Head of caudate nucleus (tissue), 42 donors: ENCODE data around the gene VWA7.

Experiments
- DNase-seq, 42 donors: peaks; one replicate each; pipeline versions ENCODE4 v3.0.0 to v3.0.0-alpha.2; 2020 to 2021; ENCODE audit warnings: mixed read lengths in 7 of 42
- intact Hi-C: fragments of 100-400 bp; cut with DNase I; formaldehyde crosslinking; loops from one replicate; pipeline ENCODE4 v1.15.0; 2022

VWA7 gene

DNA sequence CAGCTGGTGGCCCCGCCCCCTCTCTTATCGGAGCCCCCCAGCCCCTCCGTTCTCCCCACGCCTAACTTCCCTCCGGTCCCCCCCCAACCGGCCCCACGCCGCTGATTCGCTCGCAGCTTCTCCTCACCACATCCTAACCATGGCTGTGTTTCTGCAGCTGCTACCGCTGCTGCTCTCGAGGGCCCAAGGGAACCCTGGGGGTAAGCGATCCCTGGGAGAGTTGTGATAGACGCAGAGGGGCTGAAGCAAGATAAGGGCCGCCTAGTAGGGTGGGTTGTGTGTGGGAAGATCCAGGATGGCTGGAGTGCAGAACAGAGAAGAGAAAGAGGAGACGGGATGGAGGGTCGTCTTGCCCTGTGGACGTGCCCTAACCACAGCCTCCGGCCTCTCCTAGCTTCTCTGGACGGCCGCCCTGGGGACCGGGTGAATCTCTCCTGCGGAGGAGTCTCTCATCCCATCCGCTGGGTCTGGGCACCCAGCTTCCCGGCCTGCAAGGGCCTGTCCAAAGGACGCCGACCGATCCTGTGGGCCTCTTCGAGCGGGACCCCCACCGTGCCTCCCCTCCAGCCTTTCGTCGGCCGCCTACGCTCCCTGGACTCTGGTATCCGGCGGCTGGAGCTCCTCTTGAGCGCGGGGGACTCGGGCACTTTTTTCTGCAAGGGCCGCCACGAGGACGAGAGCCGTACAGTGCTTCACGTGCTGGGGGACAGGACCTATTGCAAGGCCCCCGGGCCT is 53.7 kb downstream of the VWA7 start, which contains the start of gene MPIG6B:
Gene MPIG6B, plus strand, starts transcription at position 129 of the 735 bp plus-strand sequence. Its CDS starts 11 bp downstream, at position 140.
- intact Hi-C loops: no loop called here
- DNase-seq: no peak

GRCh38 chr6:31722173-31722572 is 55.0 kb downstream of the VWA7 start:
- intact Hi-C loops: no loop called here
- DNase-seq: no peak

- no peak for DNase-seq
- intact Hi-C loops: no loop called here
These were observed 55.6 kb downstream of the VWA7 start, which contains the start of gene LY6G6C for GRCh38 chr6:31721351-31722020. Gene LY6G6C, minus strand, starts transcription at chr6:31721746. Its CDS starts 67 bp downstream, at chr6:31721679.

- DNase-seq: peak in 1 of 42 donors; percentile 21
- intact Hi-C loops: no loop called here
These were observed 56.8 kb downstream of the VWA7 start for GRCh38 chr6:31720196-31720770.

GRCh38 chr6:31719001-31719400 is 58.1 kb downstream of the VWA7 start:
- no peak for DNase-seq
- intact Hi-C loops: no loop called here

GRCh38 chr6:31718265-31718664 is 58.9 kb downstream of the VWA7 start:
- DNase-seq: no peak
- intact Hi-C loops: no loop called here

GRCh38 chr6:31717499-31718222 is 59.5 kb downstream of the VWA7 start:
- intact Hi-C loops: no loop called here
- DNase-seq: peak in 4 of 42 donors; percentile 29 to 52 (median 38)
